GM21723 (cell line): ENCODE data around the gene FASTKD3.
A peak's percentile ranks its signal among the peaks of the same experiment; 100 is the strongest.
"Not testable (repeated sequence)": the region's sequence is repeated elsewhere in the genome, so short reads cannot be mapped to it uniquely, and the experiment has no call there.

Source experiments
- ATAC-seq: cut with Tn5 transposase; IDR thresholded peaks from one replicate; pipeline ENCODE4 v1.9.1; 2021; ENCODE audit warnings: mild to moderate bottlenecking, moderate library complexity; ENCODE audit not compliant: unreplicated experiment

Gene FASTKD3

GRCh38 chr5:7868773-7869473, at the start of gene FASTKD3, which contains the start of gene MTRR:
TSS of gene FASTKD3 (minus strand) at chr5:7869031. CDS start at chr5:7868083, 948 bp downstream.
TSS of gene MTRR (plus strand) at chr5:7869148. CDS start at chr5:7870795, 1,647 bp downstream.
- peak; percentile 96 for ATAC-seq

- ATAC-seq = no peak
Measured at GRCh38 chr5:7917130-7918123, 48.6 kb upstream of the FASTKD3 start.

GRCh38 chr5:7916171-7916804, 47.5 kb upstream of the FASTKD3 start:
- ATAC-seq = no peak

GRCh38 chr5:7911429-7911771, 42.6 kb upstream of the FASTKD3 start:
- ATAC-seq = not testable (repeated sequence)

- ATAC-seq = peak; percentile 76
Measured at GRCh38 chr5:7910738-7911428, 42.1 kb upstream of the FASTKD3 start.

GRCh38 chr5:7908317-7908716, 39.5 kb upstream of the FASTKD3 start:
- no peak for ATAC-seq

GRCh38 chr5:7907612-7908011, 38.8 kb upstream of the FASTKD3 start:
- no peak for ATAC-seq

GRCh38 chr5:7904170-7904569, 35.3 kb upstream of the FASTKD3 start:
- ATAC-seq = no peak

GRCh38 chr5:7902666-7903625, 34.1 kb upstream of the FASTKD3 start:
- ATAC-seq = no peak

GRCh38 chr5:7902201-7902600, 33.4 kb upstream of the FASTKD3 start:
- ATAC-seq = no peak

GRCh38 chr5:7897014-7897600, 28.3 kb upstream of the FASTKD3 start:
- ATAC-seq = peak; percentile 48

- ATAC-seq = peak; percentile 98
Measured at GRCh38 chr5:7894860-7895259, 26.0 kb upstream of the FASTKD3 start.

- ATAC-seq = peak; percentile 27
Measured at GRCh38 chr5:7894439-7894838, 25.6 kb upstream of the FASTKD3 start.

- ATAC-seq = no peak
Measured at GRCh38 chr5:7888901-7889300, 20.1 kb upstream of the FASTKD3 start.

GRCh38 chr5:7886849-7887475, 18.1 kb upstream of the FASTKD3 start:
- peak; percentile 80 for ATAC-seq

GRCh38 chr5:7884491-7885267, 15.8 kb upstream of the FASTKD3 start:
- ATAC-seq = no peak

GRCh38 chr5:7882926-7883325, 14.1 kb upstream of the FASTKD3 start:
- ATAC-seq = no peak

GRCh38 chr5:7881816-7882215, 13.0 kb upstream of the FASTKD3 start:
- no peak for ATAC-seq
